ENCODE data around the gene HOXA5. TPM values are rescaled to one million over a fixed set of nuclear protein-coding genes. Genes with fewer than 3 reads are reported as not detected.

Gene HOXA5
- total RNA-seq, 1 experiment from 2014 or later, result not detected

GRCh38 chr7:27154901-27155815 lies 11.7 kb upstream of the HOXA5 start:
- Histone ChIP-seq H2BK12ac (ENCODE audit: insufficient read length, low read depth, low read length) (no peak overlapping the region), H2BK15ac (ENCODE audit: low read depth, low read length) (no peak overlapping the region), H4K5ac (ENCODE audit: insufficient read length, low read depth, low read length) (no peak overlapping the region), H3K27me3 (ENCODE audit: insufficient read depth, low read length) (peaks cover 99% of the 10 kb centered on the region), H4K91ac (ENCODE audit: insufficient read length, low read depth, low read length) (no peak overlapping the region), H2BK20ac (ENCODE audit: low read depth, low read length, poor library complexity, severe bottlenecking) (no peak overlapping the region), H4K8ac (replicated peaks; ENCODE audit: insufficient read length, low read depth, low read length) (no peak overlapping the region), H3K27ac (ENCODE audit: insufficient read length, low read depth, low read length) (no peak overlapping the region), H3K4ac (ENCODE audit: low read depth, low read length) (no peak overlapping the region), H3K4me2 (ENCODE audit: insufficient read depth, insufficient read length, low read length) (no peak overlapping the region), H4K20me1 (ENCODE audit: control insufficient read depth, insufficient read depth, insufficient read length) (no peaks in the 10 kb centered on the region), H3K9me3 (ENCODE audit: control insufficient read depth, low read depth, low read length) (no peaks in the 10 kb centered on the region), H2BK5ac (ENCODE audit: insufficient read length, low read length) (no peak overlapping the region), H2AFZ (ENCODE audit: low read length) (no peak overlapping the region), H3T11ph (ENCODE audit: low read length) (no peak overlapping the region), H3K4me1 (ENCODE audit: insufficient read depth, low read length) (no peaks in the 10 kb centered on the region), H3K56ac (ENCODE audit: insufficient read length, low read depth, low read length) (no peak overlapping the region), H3K79me2 (ENCODE audit: insufficient read depth, low read length) (no peaks in the 10 kb centered on the region), H3K79me1 (ENCODE audit: insufficient read depth, low read depth, low read length, poor library complexity, severe bottlenecking) (no peaks in the 10 kb centered on the region), H3K23ac (ENCODE audit: insufficient read length, low read depth, low read length) (no peak overlapping the region), H3K14ac (ENCODE audit: insufficient read depth, low read length) (no peak overlapping the region; the same call in 1 of the 2 replicates), H3K23me2 (ENCODE audit: insufficient read length, low read depth, low read length, poor library complexity, severe bottlenecking) (no peaks in the 10 kb centered on the region), H2AK5ac (ENCODE audit: insufficient read length, low read length) (no peak overlapping the region), H3K18ac (ENCODE audit: insufficient read length, low read depth, low read length) (no peak overlapping the region), H3K9ac (ENCODE audit: extremely low read depth, insufficient read length, low read length) (no peak overlapping the region), H2BK120ac (ENCODE audit: low read depth, low read length, poor library complexity, severe bottlenecking) (no peak overlapping the region)
- no peak overlapping the region for H3K27ac Mint-ChIP-seq
- H3K4me1 Mint-ChIP-seq, result peaks cover 13 to 22% of the 10 kb centered on the region in 2 experiments
- H3K4me3 Mint-ChIP-seq, result peak overlapping the region in 1 of 2 experiments; percentile 52; a peak in 1 of 5 replicates
- peaks cover 100% of the 10 kb centered on the region for H3K27me3 Mint-ChIP-seq (ENCODE audit: low read depth)
- no CpG with 5 or more reads among the region's 48 CpGs for WGBS (ENCODE audit: extremely low coverage, insufficient read length, low lambda C conversion rate)
- H3K9me3 Mint-ChIP-seq, result peaks cover 16 to 29% of the 10 kb centered on the region in 2 experiments
- DNase-seq, result no peak
- H3K36me3 Mint-ChIP-seq (ENCODE audit: insufficient read depth in 1 of 3, low read depth in 3 of 3), result peaks cover 0 to 6% (median 0%) of the 10 kb centered on the region in 3 experiments; a peak in 3 of 7 replicates
- TF ChIP-seq CTCF (conservative IDR thresholded peaks at IDR 0.05), result no peak

Measured in H9 (cell line).